Psoas muscle (tissue), 8 donors: ENCODE results near the gene RLN3. TPM values are rescaled to one million over a fixed set of nuclear protein-coding genes. Genes with fewer than 3 reads are reported as not detected.
A peak's percentile ranks its signal among the peaks of the same experiment; 100 is the strongest.
"Not testable (repeated sequence)": the region's sequence is repeated elsewhere in the genome, so short reads cannot be mapped to it uniquely, and the experiment has no call there.

Experiments
- ATAC-seq, 4 donors: fragments of 200-7000 bp; cut with Tn5 transposase; one replicate each; pipeline ENCODE4 v1.9.1; 2020; ENCODE audit warnings: moderate library complexity in 3 of 4, mild to moderate bottlenecking in 2 of 4
- DNase-seq, 2 donors: peaks; one replicate each; pipeline ENCODE4 v3.0.0-alpha.2; 2020
- H3K27ac ChIP-seq: fragments of 200-600 bp; one replicate; pipeline ENCODE4 v1.8.0; 2022
- H3K27me3 ChIP-seq, 3 donors: fragments of 200-600 bp in 1 of 3; one replicate each; pipeline versions ENCODE4 v1.6.1 to v1.8.0; 2013 to 2022; ENCODE audit warnings: low read length in 2 of 3, mild to moderate bottlenecking in 2 of 3, moderate library complexity in 1 of 3; ENCODE audit not compliant: insufficient read depth in 3 of 3
- H3K36me3 ChIP-seq, 2 donors: fragments of 200-600 bp in 1 of 2; one replicate each; pipeline versions ENCODE4 v1.6.1 to v1.8.0; 2013 to 2022; ENCODE audit warnings: low read depth in 1 of 2, mild to moderate bottlenecking in 1 of 2, moderate library complexity in 1 of 2; ENCODE audit not compliant: insufficient read depth in 1 of 2
- H3K4me1 ChIP-seq: fragments of 200-600 bp; one replicate; pipeline ENCODE4 v1.8.0; 2022
- H3K4me3 ChIP-seq: fragments of 200-600 bp; one replicate; pipeline ENCODE4 v1.8.0; 2022; ENCODE audit warnings: mild to moderate bottlenecking
- H3K9me3 ChIP-seq: fragments of 200-600 bp; one replicate; pipeline ENCODE4 v1.8.0; 2022
- CTCF ChIP-seq: fragments of 200-600 bp; IDR thresholded peaks from one replicate; pipeline ENCODE4 v1.8.0; 2022; ENCODE audit warnings: antibody characterized with exemption
- WGBS, 3 donors: extraction: QIAGEN DNeasy Blood & Tissue Kit; methylation state at CpG; one replicate each; pipeline versions ENCODE4 v1.1.6 to v1.1.7; 2013; 5-methylcytosine and 5-hydroxymethylcytosine counted together
- intact Hi-C, 2 donors: fragments of 100-400 bp; cut with DNase I; formaldehyde crosslinking; loops; one replicate each; pipeline versions ENCODE4 v1.11.0 to v1.14.2; 2022
- polyA plus RNA-seq, 3 donors: library from polyadenylated mRNA; stranded (reverse); fragments of 200-250 nt; gene quantifications; one replicate each; pipeline ENCODE4 v1.2.3, GENCODE V29; 2013
- total RNA-seq, 4 donors: library from RNA; stranded (reverse); fragmentation: NEBNext Ultra II Directional in 2 of 4; extraction: Animal tissue kit (Norgen Biotek cat#: 25700) in 2 of 4; gene quantifications; one replicate each; pipeline versions ENCODE4 v1.2.1 to v1.2.4, GENCODE V29; 2021 to 2023
- donor health status: healthy with polysubstance abuse.
- donor health status: DM: no; HTN: no; CAD: no; lungs with moderate emphysema.
- donor health status: Bipolar disorder and iron deficiency.
- donor health status: healthy.
- donor health status: DM: yes; HTN: yes; CAD: no.
- donor health status: DM: no; HTN: no; CAD: no.
- donor health status: DM: no; HTN: no; CAD: no.
- donor health status: DM: yes; HTN: yes; CAD: no.

The RLN3 gene
- total and polyA plus RNA-seq, 7 donors: not detected

DNA sequence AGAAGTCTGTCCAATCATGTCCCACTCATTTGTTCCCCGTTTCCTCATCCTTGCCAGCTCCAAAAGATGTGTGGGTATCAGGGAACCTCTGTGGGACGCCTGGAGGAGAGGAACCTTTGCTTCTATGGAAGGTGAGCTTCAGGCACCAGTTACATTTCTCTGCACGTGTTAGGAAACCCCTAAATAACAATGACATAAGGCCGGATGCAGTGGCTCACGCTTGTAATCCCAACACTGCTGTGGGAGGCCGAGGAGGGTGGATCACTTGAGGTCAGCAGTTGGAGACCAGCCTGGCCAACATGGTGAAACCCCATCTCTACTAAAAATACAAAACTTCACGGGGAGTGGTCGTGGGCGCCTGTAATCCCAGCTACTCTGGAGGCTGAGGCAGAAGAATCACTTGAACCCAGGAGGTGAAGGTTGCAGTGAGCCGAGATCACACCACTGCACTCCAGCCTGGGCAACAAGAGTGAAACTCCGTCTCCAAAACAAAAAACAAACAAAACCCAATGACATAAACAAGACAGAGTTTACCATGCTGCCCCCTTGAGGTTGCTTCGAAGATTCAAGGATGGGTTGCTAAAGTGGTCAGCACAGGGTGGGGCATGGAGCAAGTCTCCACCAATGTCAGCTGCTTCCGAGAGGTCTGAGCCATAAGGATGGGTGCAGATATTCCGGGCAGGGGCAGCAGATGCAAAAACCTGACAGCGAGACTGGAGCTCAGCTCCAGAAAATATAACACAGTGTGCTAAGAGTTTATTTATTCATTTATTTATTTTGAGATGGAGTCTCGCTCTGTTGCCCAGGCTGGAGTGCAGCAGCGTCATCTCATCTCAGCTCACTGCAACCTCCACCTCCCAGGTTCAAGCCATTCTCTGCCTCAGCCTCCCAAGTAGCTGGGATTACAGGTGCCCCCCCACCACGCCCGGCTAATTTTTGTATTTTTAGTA is 15.0 kb downstream of the RLN3 start:
- not testable (repeated sequence) for H3K27me3 ChIP-seq, H3K36me3 ChIP-seq, H3K9me3 ChIP-seq
- WGBS, 3 donors: 33 to 40% (median 34%) methylated on average over 19 of the region's 19 CpGs
- peak; percentile 57 for TF ChIP-seq CTCF
- intact Hi-C loops: loop anchor here in 1 of 2 donors (2.0 kb wide), 1 partner anchor 162 kb away; no protein-coding TSS in a partner anchor
- Histone ChIP-seq H3K27ac (peak overlapping the region; percentile 67), H3K4me3 (peak overlapping the region; percentile 36), H3K4me1 (peaks cover 10% of the 10 kb centered on the region)
- peak in 1 of 2 donors; percentile 39 for DNase-seq
- ATAC-seq: peak; percentile 75 to 94 (median 90)

GRCh38 chr19:14047866-14048265 is 19.9 kb downstream of the RLN3 start:
- H3K27me3 ChIP-seq, intact Hi-C loops, DNase-seq, ATAC-seq, H3K9me3 ChIP-seq, H3K27ac ChIP-seq, H3K4me3 ChIP-seq, H3K4me1 ChIP-seq, H3K36me3 ChIP-seq: not testable (repeated sequence)
- WGBS, 3 donors: 97 to 100% (median 98%) methylated on average over 10 of the region's 10 CpGs

- intact Hi-C loops: no loop called here
These were observed 20.6 kb downstream of the RLN3 start for GRCh38 chr19:14048443-14049153.

GRCh38 chr19:14050512-14050911 is 22.6 kb downstream of the RLN3 start:
- TF ChIP-seq CTCF: no peak
- no peaks in the 10 kb centered on the region for H3K27me3 ChIP-seq
- H3K4me1 ChIP-seq: no peaks in the 10 kb centered on the region
- no peaks in the 10 kb centered on the region for H3K36me3 ChIP-seq
- ATAC-seq: no peak
- no peak for DNase-seq
- WGBS, 3 donors: 91 to 96% (median 94%) methylated on average over 4 of the region's 4 CpGs
- H3K27ac ChIP-seq: no peak overlapping the region
- no peaks in the 10 kb centered on the region for H3K9me3 ChIP-seq
- intact Hi-C loops: no loop called here
- H3K4me3 ChIP-seq: no peak overlapping the region

More at GRCh38 chr19:14048443-14049153, 20.6 kb downstream of the RLN3 start:
- DNase-seq (peak; percentile 41 to 72), ATAC-seq (peak in 3 of 4 donors; percentile 77 to 80 (median 77))
- no peaks in the 10 kb centered on the region for H3K4me1 ChIP-seq
- no peaks in the 10 kb centered on the region for H3K36me3 ChIP-seq
- H3K9me3 ChIP-seq: no peaks in the 10 kb centered on the region
- no peaks in the 10 kb centered on the region for H3K27me3 ChIP-seq
- H3K4me3 ChIP-seq: no peak overlapping the region
- 78 to 81% (median 79%) methylated on average over 7 to 8 of the region's 8 CpGs for WGBS, 3 donors
- TF ChIP-seq CTCF: peak; percentile 77
- H3K27ac ChIP-seq: no peak overlapping the region

- WGBS, 3 donors: 89 to 95% (median 93%) methylated on average over 11 of the region's 11 CpGs
- H3K36me3 ChIP-seq, H3K4me1 ChIP-seq, H3K9me3 ChIP-seq, DNase-seq, ATAC-seq, H3K27ac ChIP-seq, H3K4me3 ChIP-seq, intact Hi-C loops, H3K27me3 ChIP-seq: not testable (repeated sequence)
These were observed 23.0 kb downstream of the RLN3 start for GRCh38 chr19:14050961-14051360.
